IPS-18c (cell line): ENCODE results near the gene PKIB.
"Not testable (repeated sequence)": the region's sequence is repeated elsewhere in the genome, so short reads cannot be mapped to it uniquely, and the experiment has no call there.

Experiments
- H3K4me3 ChIP-seq: 2 replicates; pipeline ENCODE4 v1.7.0; 2013; ENCODE audit warnings: low read depth, mild to moderate bottlenecking, low read length, moderate library complexity; ENCODE audit not compliant: insufficient read depth
- H3K9me3 ChIP-seq: one replicate; pipeline ENCODE4 v1.6.1; 2013; ENCODE audit warnings: mild to moderate bottlenecking, low read length, moderate library complexity; ENCODE audit not compliant: control insufficient read depth, insufficient read depth

Gene PKIB

GRCh38 chr6:122609881-122610689 is at the start of gene PKIB:
Gene PKIB, plus strand, starts transcription at chr6:122610405. Its CDS starts 107,390 bp downstream, at chr6:122717795.
- peak within 1 kb of the TSS; percentile 72 for H3K4me3 ChIP-seq

GRCh38 chr6:122563364-122564052 is 46.7 kb upstream of the PKIB start:
- Histone ChIP-seq H3K9me3 (no peaks in the 10 kb centered on the region), H3K4me3 (no peak overlapping the region)

More at GRCh38 chr6:122609881-122610689, at the start of gene PKIB:
- H3K9me3 ChIP-seq = peaks cover 3% of the 10 kb centered on the region

GRCh38 chr6:122564230-122564629 is 46.0 kb upstream of the PKIB start:
- no peaks in the 10 kb centered on the region for H3K9me3 ChIP-seq
- H3K4me3 ChIP-seq = no peak overlapping the region

GRCh38 chr6:122565708-122566107 is 44.5 kb upstream of the PKIB start:
- H3K4me3 ChIP-seq = no peak overlapping the region
- no peaks in the 10 kb centered on the region for H3K9me3 ChIP-seq

- Histone ChIP-seq H3K9me3 (no peaks in the 10 kb centered on the region), H3K4me3 (no peak overlapping the region)
Measured at GRCh38 chr6:122567034-122567433, 43.2 kb upstream of the PKIB start.

GRCh38 chr6:122568350-122568749 is 41.9 kb upstream of the PKIB start:
- no peak overlapping the region for H3K4me3 ChIP-seq
- no peaks in the 10 kb centered on the region for H3K9me3 ChIP-seq

GRCh38 chr6:122568797-122569221 is 41.4 kb upstream of the PKIB start:
- no peaks in the 10 kb centered on the region for H3K9me3 ChIP-seq
- H3K4me3 ChIP-seq = no peak overlapping the region

GRCh38 chr6:122569230-122569771 is 40.9 kb upstream of the PKIB start:
- H3K9me3 ChIP-seq = no peaks in the 10 kb centered on the region
- H3K4me3 ChIP-seq = no peak overlapping the region

- Histone ChIP-seq H3K4me3 (no peak overlapping the region), H3K9me3 (no peaks in the 10 kb centered on the region)
Measured at GRCh38 chr6:122571888-122572287, 38.3 kb upstream of the PKIB start.

GRCh38 chr6:122576888-122577287 is 33.3 kb upstream of the PKIB start:
- no peaks in the 10 kb centered on the region for H3K9me3 ChIP-seq
- no peak overlapping the region for H3K4me3 ChIP-seq

- H3K9me3 ChIP-seq = no peaks in the 10 kb centered on the region
- no peak overlapping the region for H3K4me3 ChIP-seq
Measured at GRCh38 chr6:122578961-122579360, 31.2 kb upstream of the PKIB start.

- H3K9me3 ChIP-seq = no peaks in the 10 kb centered on the region
- no peak overlapping the region for H3K4me3 ChIP-seq
Measured at GRCh38 chr6:122580737-122581136, 29.5 kb upstream of the PKIB start.

GRCh38 chr6:122589115-122589514 is 21.1 kb upstream of the PKIB start:
- no peak overlapping the region for H3K4me3 ChIP-seq

GRCh38 chr6:122598295-122598694 is 11.9 kb upstream of the PKIB start:
- not testable (repeated sequence) for H3K9me3 ChIP-seq, H3K4me3 ChIP-seq

More at GRCh38 chr6:122589115-122589514, 21.1 kb upstream of the PKIB start:
- no peaks in the 10 kb centered on the region for H3K9me3 ChIP-seq

GRCh38 chr6:122604676-122605075 is 5.5 kb upstream of the PKIB start:
- peaks cover 3% of the 10 kb centered on the region for H3K9me3 ChIP-seq
- no peak overlapping the region for H3K4me3 ChIP-seq

- Histone ChIP-seq H3K4me3 (peak overlapping the region; percentile 72), H3K9me3 (peaks cover 2% of the 10 kb centered on the region)
Measured at GRCh38 chr6:122610690-122611455, 668 bp downstream of the PKIB start.

GRCh38 chr6:122612838-122613237 is 2.6 kb downstream of the PKIB start:
- Histone ChIP-seq H3K4me3 (no peak overlapping the region), H3K9me3 (no peaks in the 10 kb centered on the region)
